Neural crest cell (in vitro differentiated cells): ENCODE measurements around the gene TOLLIP. TPM values are rescaled to one million over a fixed set of nuclear protein-coding genes. Genes with fewer than 3 reads are reported as not detected.
"Not testable (repeated sequence)": the region's sequence is repeated elsewhere in the genome, so short reads cannot be mapped to it uniquely, and the experiment has no call there.

Experiments used
- DNase-seq: peaks from one replicate; pipeline ENCODE4 v3.0.0; 2021; ENCODE audit warnings: low read depth, mixed read lengths, low spot score
- H3K27ac Mint-ChIP-seq: one replicate; pipeline ENCODE4 v1.8.0; 2021; ENCODE audit warnings: mild to moderate bottlenecking, mixed read lengths; ENCODE audit not compliant: unreplicated experiment
- H3K27me3 Mint-ChIP-seq: 2 replicates; pipeline ENCODE4 v1.8.0; 2021; ENCODE audit warnings: low read depth, mild to moderate bottlenecking, mixed read lengths
- H3K36me3 Mint-ChIP-seq: 2 replicates; pipeline ENCODE4 v1.8.0; 2021; ENCODE audit warnings: low read depth, mild to moderate bottlenecking, mixed read lengths
- H3K4me1 Mint-ChIP-seq: 2 replicates; pipeline ENCODE4 v1.8.0; 2021; ENCODE audit warnings: mixed read lengths
- H3K4me3 Mint-ChIP-seq: one replicate; pipeline ENCODE4 v1.8.0; 2021; ENCODE audit warnings: mild to moderate bottlenecking, mixed read lengths
- H3K9me3 Mint-ChIP-seq: 2 replicates; pipeline ENCODE4 v1.8.0; 2021; ENCODE audit warnings: mixed read lengths
- total RNA-seq: library from RNA; stranded (reverse); gene quantifications from 2 replicates; pipeline ENCODE4 v1.2.1, GENCODE V29; 2021
- TF ChIP-seq, protein P1 (sequence below): fragments of 200-600 bp; sonication (generic); conservative IDR thresholded peaks from 2 replicates; pipeline ENCODE4 v1.5.0; 2021; ENCODE audit warnings: antibody characterized with exemption, mild to moderate bottlenecking

TOLLIP gene
- total RNA-seq, 1 donor from 2014 or later, result 40.3 TPM

GRCh38 chr11:1270476-1270875 lies 39.0 kb downstream of the TOLLIP start:
- TF ChIP-seq, protein P1, sequence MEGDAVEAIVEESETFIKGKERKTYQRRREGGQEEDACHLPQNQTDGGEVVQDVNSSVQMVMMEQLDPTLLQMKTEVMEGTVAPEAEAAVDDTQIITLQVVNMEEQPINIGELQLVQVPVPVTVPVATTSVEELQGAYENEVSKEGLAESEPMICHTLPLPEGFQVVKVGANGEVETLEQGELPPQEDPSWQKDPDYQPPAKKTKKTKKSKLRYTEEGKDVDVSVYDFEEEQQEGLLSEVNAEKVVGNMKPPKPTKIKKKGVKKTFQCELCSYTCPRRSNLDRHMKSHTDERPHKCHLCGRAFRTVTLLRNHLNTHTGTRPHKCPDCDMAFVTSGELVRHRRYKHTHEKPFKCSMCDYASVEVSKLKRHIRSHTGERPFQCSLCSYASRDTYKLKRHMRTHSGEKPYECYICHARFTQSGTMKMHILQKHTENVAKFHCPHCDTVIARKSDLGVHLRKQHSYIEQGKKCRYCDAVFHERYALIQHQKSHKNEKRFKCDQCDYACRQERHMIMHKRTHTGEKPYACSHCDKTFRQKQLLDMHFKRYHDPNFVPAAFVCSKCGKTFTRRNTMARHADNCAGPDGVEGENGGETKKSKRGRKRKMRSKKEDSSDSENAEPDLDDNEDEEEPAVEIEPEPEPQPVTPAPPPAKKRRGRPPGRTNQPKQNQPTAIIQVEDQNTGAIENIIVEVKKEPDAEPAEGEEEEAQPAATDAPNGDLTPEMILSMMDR, result no peak
- no peaks in the 10 kb centered on the region for H3K27me3 Mint-ChIP-seq
- H3K27ac Mint-ChIP-seq, result no peak overlapping the region
- H3K9me3 Mint-ChIP-seq, result peaks cover 5% of the 10 kb centered on the region
- no peak for DNase-seq
- peaks cover 7% of the 10 kb centered on the region for H3K36me3 Mint-ChIP-seq
- peaks cover 7% of the 10 kb centered on the region for H3K4me1 Mint-ChIP-seq
- no peak overlapping the region for H3K4me3 Mint-ChIP-seq

- H3K27ac Mint-ChIP-seq, result no peak overlapping the region
- H3K4me3 Mint-ChIP-seq, result no peak overlapping the region
- H3K36me3 Mint-ChIP-seq, result peaks cover 7% of the 10 kb centered on the region
- H3K27me3 Mint-ChIP-seq, result no peaks in the 10 kb centered on the region
- TF ChIP-seq, protein P1, result no peak
- DNase-seq, result no peak
- H3K4me1 Mint-ChIP-seq, result peaks cover 7% of the 10 kb centered on the region
- peaks cover 7% of the 10 kb centered on the region for H3K9me3 Mint-ChIP-seq
These were observed 39.5 kb downstream of the TOLLIP start for GRCh38 chr11:1269957-1270356.

GRCh38 chr11:1267441-1268100 lies 41.9 kb downstream of the TOLLIP start:
- Mint-ChIP-seq H3K27ac (no peak overlapping the region), H3K36me3 (peaks cover 9% of the 10 kb centered on the region), H3K27me3 (no peaks in the 10 kb centered on the region), H3K4me1 (peaks cover 16% of the 10 kb centered on the region), H3K4me3 (no peak overlapping the region), H3K9me3 (peaks cover 11% of the 10 kb centered on the region)
- TF ChIP-seq, protein P1, result no peak
- DNase-seq, result no peak

DNA sequence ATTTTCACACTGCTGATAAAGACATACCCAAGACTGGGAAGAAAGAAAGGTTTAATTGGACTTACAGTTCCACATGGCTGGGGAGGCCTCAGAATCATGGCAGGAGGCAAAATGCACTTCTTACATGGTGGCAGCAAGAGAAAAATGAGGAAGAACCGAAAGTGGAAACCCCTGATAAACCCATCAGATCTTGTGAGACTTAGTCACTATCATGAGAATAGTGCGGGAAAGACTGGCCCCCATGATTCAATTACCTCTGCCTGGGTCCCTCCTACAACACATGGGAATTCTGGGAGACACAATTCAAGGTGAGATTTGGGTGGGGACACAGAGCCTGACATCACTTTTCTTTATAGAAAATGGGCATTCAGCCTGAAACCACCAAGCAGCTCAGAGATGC lies 42.5 kb downstream of the TOLLIP start:
- not testable (repeated sequence) for H3K4me3 Mint-ChIP-seq, H3K27me3 Mint-ChIP-seq, H3K36me3 Mint-ChIP-seq, H3K27ac Mint-ChIP-seq, DNase-seq
- Mint-ChIP-seq H3K4me1 (peaks cover 17% of the 10 kb centered on the region), H3K9me3 (peaks cover 11% of the 10 kb centered on the region)

GRCh38 chr11:1265480-1265879 lies 44.0 kb downstream of the TOLLIP start:
- not testable (repeated sequence) for H3K4me3 Mint-ChIP-seq, H3K36me3 Mint-ChIP-seq, H3K27me3 Mint-ChIP-seq, DNase-seq, H3K27ac Mint-ChIP-seq
- H3K9me3 Mint-ChIP-seq, result peaks cover 11% of the 10 kb centered on the region
- H3K4me1 Mint-ChIP-seq, result peaks cover 11% of the 10 kb centered on the region

DNA sequence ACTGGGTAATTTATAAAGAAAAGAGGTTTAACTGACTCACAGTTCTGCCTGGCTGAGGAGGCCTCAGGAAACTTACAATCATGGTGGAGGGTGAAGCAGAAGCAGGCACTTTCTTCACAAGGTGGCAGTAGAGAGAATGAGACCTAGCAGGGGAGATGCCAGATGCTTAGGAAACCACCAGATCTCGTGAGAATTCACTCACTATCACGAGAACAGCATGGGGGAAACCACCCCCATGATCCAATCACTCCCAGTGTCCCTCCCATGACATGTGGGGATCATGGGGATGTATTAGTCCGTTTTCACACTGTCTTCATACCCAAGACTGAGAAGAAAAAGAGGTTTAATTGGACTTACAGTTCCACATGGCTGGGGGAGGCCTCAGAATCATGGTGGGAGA lies 45.0 kb downstream of the TOLLIP start:
- Mint-ChIP-seq H3K4me1 (peaks cover 11% of the 10 kb centered on the region), H3K9me3 (peaks cover 11% of the 10 kb centered on the region)
- not testable (repeated sequence) for H3K27me3 Mint-ChIP-seq, H3K4me3 Mint-ChIP-seq, DNase-seq, H3K36me3 Mint-ChIP-seq, H3K27ac Mint-ChIP-seq
- TF ChIP-seq, protein P1, result peak; percentile 57
